ENCODE results near the gene RER1. TPM values are rescaled to one million over a fixed set of nuclear protein-coding genes. Genes with fewer than 3 reads are reported as not detected.

The RER1 gene
- total RNA-seq, 1 experiment from 2014 or later: 141 TPM

DNA sequence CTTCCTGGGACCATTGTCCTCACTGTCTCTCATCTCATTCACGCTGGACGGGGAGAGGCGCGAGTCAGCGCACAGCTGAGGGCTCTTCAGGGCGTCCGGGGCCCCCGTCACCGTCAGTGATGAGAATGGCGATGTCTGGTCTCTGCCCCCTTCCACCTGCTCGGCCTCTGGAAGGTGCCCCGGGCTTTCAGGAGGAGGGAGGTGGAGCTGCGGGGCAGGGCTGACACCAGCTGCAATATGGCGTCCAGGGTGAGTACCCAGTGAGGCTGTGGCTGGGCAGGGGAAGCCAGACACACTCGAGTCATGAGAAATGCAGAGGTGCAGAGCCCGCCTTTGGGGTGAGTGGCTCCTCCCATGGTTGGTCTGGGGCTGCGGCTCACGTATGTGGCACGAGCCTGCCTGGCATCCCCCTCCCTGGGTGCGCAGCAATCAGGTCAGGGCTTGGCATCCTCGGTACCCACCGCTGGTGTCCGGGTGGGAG is 15.3 kb upstream of the RER1 start:
- Histone ChIP-seq H3K9me3 (no peaks in the 10 kb centered on the region), H3K27me3 (replicated peaks; ENCODE audit: control insufficient read depth, insufficient read depth, low read length) (no peaks in the 10 kb centered on the region), H3K4me3 (ENCODE audit: low read depth, low read length) (no peak overlapping the region), H3K4me1 (no peaks in the 10 kb centered on the region), H3K36me3 (ENCODE audit: control insufficient read depth, insufficient read depth, low read length) (no peaks in the 10 kb centered on the region)
- Mint-ChIP-seq H3K27ac (ENCODE audit: unreplicated experiment) (no peak overlapping the region), H3K27me3 (ENCODE audit: insufficient read depth, unreplicated experiment) (no peaks in the 10 kb centered on the region), H3K9me3 (ENCODE audit: unreplicated experiment) (no peaks in the 10 kb centered on the region), H3K4me3 (ENCODE audit: unreplicated experiment) (no peak overlapping the region), H3K4me1 (ENCODE audit: low read depth, unreplicated experiment) (no peaks in the 10 kb centered on the region), H3K36me3 (ENCODE audit: insufficient read depth, unreplicated experiment) (no peaks in the 10 kb centered on the region)
- POLR2A ChIA-PET: no interaction called here
- TF ChIP-seq, protein P1, sequence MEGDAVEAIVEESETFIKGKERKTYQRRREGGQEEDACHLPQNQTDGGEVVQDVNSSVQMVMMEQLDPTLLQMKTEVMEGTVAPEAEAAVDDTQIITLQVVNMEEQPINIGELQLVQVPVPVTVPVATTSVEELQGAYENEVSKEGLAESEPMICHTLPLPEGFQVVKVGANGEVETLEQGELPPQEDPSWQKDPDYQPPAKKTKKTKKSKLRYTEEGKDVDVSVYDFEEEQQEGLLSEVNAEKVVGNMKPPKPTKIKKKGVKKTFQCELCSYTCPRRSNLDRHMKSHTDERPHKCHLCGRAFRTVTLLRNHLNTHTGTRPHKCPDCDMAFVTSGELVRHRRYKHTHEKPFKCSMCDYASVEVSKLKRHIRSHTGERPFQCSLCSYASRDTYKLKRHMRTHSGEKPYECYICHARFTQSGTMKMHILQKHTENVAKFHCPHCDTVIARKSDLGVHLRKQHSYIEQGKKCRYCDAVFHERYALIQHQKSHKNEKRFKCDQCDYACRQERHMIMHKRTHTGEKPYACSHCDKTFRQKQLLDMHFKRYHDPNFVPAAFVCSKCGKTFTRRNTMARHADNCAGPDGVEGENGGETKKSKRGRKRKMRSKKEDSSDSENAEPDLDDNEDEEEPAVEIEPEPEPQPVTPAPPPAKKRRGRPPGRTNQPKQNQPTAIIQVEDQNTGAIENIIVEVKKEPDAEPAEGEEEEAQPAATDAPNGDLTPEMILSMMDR (IDR thresholded peaks at IDR 0.05; ENCODE audit: insufficient read depth in 1 of 2, low read depth in 1 of 2, low read length in 1 of 2, severe bottlenecking in 1 of 2, unreplicated experiment in 1 of 2): no peak
- CTCF ChIA-PET: no interaction called here
- intact Hi-C loops (cut with micrococcal nuclease; ENCODE audit: unreplicated experiment): no loop called here
- no peak for DNase-seq
- no TSS peak for BruUV-seq (replicated peaks)

DNA sequence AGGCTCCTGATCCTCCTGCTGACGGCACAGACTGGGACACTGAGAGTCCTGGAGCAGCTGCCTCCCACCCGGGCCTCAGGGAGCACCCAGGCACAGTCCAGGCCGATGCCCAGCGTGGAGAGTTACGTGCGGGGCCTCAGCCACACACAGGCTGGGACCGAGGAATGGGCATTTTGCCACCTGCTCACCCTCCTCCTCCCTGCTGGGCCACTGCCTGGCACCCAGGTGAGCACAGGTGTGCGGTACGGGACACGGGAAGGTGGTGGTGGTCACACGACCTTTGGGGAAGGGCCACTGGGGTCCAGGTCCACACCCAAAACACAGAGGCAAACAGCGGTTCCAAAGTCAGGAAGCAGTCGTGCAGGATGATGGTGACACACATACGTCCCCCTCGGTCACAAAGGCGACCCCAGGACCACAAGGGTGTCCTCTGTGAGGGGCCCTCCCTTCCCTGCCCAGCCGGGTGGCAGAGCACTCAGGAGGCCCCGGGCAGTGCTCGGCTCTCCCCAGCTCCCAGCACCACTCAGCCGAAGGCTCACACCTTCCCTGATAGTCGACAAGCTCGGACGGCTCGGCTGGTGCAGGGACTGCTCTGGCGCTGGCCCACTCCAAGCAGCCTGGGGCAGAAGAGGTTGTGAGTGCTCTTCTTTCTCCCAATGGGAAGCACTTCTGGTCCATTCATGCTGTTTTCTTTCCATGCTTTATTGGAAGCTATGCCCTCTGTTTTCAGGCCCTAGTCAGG is 14.5 kb upstream of the RER1 start:
- no peak for DNase-seq
- BruUV-seq (replicated peaks): no TSS peak
- H3K4me3 Mint-ChIP-seq (ENCODE audit: unreplicated experiment): no peak overlapping the region
- H3K27me3 Mint-ChIP-seq (ENCODE audit: insufficient read depth, unreplicated experiment): no peaks in the 10 kb centered on the region
- no peaks in the 10 kb centered on the region for H3K4me1 ChIP-seq
- no peaks in the 10 kb centered on the region for H3K36me3 ChIP-seq (ENCODE audit: control insufficient read depth, insufficient read depth, low read length)
- no peaks in the 10 kb centered on the region for H3K4me1 Mint-ChIP-seq (ENCODE audit: low read depth, unreplicated experiment)
- no peak overlapping the region for H3K27ac Mint-ChIP-seq (ENCODE audit: unreplicated experiment)
- H3K27me3 ChIP-seq (replicated peaks; ENCODE audit: control insufficient read depth, insufficient read depth, low read length): no peaks in the 10 kb centered on the region
- CTCF ChIA-PET: no interaction called here
- no peaks in the 10 kb centered on the region for H3K36me3 Mint-ChIP-seq (ENCODE audit: insufficient read depth, unreplicated experiment)
- H3K9me3 ChIP-seq: no peaks in the 10 kb centered on the region
- TF ChIP-seq, protein P1 (IDR thresholded peaks at IDR 0.05; ENCODE audit: insufficient read depth in 1 of 2, low read depth in 1 of 2, low read length in 1 of 2, severe bottlenecking in 1 of 2, unreplicated experiment in 1 of 2): no peak
- intact Hi-C loops (cut with micrococcal nuclease; ENCODE audit: unreplicated experiment): no loop called here
- H3K9me3 Mint-ChIP-seq (ENCODE audit: unreplicated experiment): no peaks in the 10 kb centered on the region
- H3K4me3 ChIP-seq (ENCODE audit: low read depth, low read length): no peak overlapping the region
- POLR2A ChIA-PET: no interaction called here

DNA sequence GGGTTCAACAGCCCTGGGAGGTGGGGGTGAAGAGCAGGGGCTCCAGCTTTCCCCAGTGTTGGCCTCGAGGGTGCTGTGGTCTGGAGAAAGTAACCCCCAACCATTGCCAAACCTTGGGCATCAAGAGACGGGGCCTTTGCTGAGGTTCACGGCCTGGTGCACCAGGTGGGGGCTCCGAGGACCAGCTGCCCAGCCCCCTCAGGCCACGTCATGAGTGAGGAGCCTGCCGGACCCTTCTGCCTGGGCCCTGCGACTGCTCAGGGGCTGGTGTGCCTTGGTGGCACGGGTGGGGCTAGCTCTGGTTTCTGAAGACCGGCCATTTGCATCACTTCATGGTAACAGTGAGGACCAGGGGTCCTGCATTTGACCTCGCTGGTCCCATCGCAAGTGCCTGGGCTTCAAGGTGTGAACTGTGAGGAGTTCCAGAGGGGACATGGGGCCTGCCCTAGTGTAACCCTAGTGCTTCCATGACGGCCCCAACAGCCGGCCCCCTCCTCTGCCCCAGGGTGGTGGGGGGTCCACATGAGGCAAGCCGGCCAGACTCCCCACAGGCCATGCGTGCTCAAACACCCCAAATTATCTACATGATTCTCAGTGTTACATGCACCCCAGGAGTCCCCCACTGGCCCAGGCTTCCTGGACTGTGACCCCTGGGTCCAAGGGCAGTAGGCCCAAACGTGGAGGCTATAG is 13.7 kb upstream of the RER1 start:
- H3K36me3 ChIP-seq (ENCODE audit: control insufficient read depth, insufficient read depth, low read length): no peaks in the 10 kb centered on the region
- TF ChIP-seq, protein P1 (IDR thresholded peaks at IDR 0.05; ENCODE audit: insufficient read depth in 1 of 2, low read depth in 1 of 2, low read length in 1 of 2, severe bottlenecking in 1 of 2, unreplicated experiment in 1 of 2): no peak
- Mint-ChIP-seq H3K36me3 (ENCODE audit: insufficient read depth, unreplicated experiment) (no peaks in the 10 kb centered on the region), H3K27me3 (ENCODE audit: insufficient read depth, unreplicated experiment) (no peaks in the 10 kb centered on the region), H3K27ac (ENCODE audit: unreplicated experiment) (no peak overlapping the region), H3K4me3 (ENCODE audit: unreplicated experiment) (no peak overlapping the region), H3K9me3 (ENCODE audit: unreplicated experiment) (no peaks in the 10 kb centered on the region), H3K4me1 (ENCODE audit: low read depth, unreplicated experiment) (no peaks in the 10 kb centered on the region)
- BruUV-seq (replicated peaks): no TSS peak
- no peaks in the 10 kb centered on the region for H3K9me3 ChIP-seq
- H3K4me1 ChIP-seq: no peaks in the 10 kb centered on the region
- H3K27me3 ChIP-seq (replicated peaks; ENCODE audit: control insufficient read depth, insufficient read depth, low read length): no peaks in the 10 kb centered on the region
- intact Hi-C loops (cut with micrococcal nuclease; ENCODE audit: unreplicated experiment): no loop called here
- no peak for DNase-seq
- ChIA-PET POLR2A (interaction anchor here (0.7 kb wide), 1 partner anchor 173 kb away, joined by 3 read pairs; no protein-coding TSS in a partner anchor), CTCF (no interaction called here)
- no peak overlapping the region for H3K4me3 ChIP-seq (ENCODE audit: low read depth, low read length)

Measured in Caco-2 (cell line).